Kidney tubule cell (primary cell): Measurements from ENCODE around the gene FBXL4.

ENCODE experiments used
- DNase-seq: peaks from one replicate; pipeline ENCODE4 v3.0.0-alpha.2; 2018; ENCODE audit warnings: low spot score

Gene FBXL4

DNA sequence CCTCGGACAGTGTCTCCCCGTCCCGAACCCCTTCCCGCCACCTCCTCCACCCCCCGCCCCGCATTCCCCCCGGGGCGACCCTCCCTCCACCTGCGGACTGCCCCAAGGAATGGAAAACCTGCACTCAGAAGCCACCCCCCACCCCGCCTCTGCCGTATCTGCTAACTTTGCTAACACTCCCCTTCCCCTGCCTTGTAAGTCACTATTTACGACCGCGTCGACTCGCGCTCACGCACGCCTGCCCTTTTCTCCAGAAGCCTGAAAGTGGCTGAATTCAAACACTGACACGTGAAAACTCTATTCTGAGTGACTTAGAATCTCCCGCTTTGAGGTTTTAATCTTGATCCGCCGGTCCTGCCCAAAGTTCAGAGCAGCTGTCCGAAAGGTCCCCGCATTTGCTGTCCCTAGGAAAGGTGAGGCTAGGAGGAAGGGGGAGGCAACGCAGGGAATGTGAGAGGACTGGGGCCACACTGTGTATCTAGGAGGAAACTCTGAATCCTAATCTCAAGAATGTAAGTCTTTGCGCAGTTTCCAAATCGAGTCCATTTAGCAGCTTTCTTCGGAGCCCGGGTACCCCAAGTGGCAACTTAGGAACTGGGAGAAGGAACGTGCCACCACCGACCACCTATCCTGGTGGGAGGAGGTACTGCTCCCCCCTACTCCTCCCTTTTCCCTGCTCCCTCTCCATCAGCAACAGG, 122.7 kb downstream of the FBXL4 start:
- no peak for DNase-seq

DNA sequence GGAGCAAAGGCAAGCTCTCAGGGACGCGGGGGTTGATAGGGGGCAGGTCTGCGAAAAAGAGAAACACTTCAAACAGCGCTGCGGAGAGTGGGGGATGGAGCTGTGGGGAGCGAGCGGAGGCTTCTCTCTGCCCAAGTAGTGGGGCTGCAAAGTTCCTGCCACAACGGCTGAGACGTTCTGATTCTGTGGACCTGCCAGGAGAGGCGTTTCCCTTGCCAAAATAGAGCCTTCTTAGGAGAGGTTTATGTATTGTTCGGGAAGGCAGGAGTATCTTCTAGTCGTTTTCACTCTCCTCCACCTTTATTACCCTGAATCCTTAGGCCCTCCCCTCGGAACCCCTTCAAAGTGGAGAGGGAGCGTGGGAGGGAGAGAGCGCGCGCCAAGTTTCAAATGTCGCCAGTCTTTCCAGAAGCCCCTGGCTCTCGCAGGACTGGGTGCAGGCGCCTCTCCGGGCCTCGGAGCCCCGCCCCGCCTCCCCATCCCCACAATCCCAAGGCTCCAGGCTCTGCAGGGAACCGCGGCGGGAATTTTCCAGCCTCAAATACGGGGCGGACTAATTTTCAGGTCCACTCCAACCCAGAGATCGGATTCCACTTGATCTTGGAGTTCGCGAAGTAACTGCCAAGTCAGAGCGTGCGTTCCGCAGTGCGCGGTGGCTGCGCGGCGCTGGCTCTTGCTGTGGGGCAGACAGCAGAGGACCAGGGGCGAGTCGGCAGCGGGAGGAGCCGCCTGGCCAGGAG, 123.4 kb downstream of the FBXL4 start:
- DNase-seq, result no peak

DNA sequence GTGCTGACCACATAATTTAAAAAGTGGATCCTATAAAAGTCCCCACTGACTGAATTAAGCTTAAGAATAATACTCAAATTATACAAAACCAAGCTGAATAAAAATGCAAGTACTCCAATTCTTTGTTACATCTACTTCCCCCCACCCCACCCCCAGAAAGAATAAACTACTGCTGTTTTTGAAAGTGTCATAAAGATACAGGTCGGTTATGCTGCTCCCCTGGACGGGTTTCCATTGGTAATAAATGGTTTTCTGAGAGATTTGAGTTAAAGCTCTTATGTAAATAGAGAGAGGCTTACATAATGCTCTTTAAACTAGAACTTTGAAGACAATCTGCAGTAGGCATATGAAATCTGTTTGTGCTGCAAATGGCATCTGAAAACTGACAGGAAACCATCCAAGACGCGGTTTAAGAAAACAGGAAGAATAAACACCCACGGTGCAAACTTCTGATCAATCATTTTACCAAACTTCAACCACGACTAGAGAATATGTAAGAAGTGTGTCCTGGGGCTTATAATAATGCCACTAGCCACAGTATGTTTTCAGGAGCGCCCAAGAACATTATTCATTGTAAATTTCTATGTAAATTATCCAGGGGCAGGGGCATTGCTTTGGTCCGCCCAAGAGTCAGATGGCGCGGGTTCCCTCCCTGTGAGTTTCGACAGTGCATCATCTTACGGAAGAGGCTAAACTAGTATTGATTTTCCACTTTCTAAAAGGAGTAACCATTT, 124.2 kb downstream of the FBXL4 start:
- no peak for DNase-seq

DNA sequence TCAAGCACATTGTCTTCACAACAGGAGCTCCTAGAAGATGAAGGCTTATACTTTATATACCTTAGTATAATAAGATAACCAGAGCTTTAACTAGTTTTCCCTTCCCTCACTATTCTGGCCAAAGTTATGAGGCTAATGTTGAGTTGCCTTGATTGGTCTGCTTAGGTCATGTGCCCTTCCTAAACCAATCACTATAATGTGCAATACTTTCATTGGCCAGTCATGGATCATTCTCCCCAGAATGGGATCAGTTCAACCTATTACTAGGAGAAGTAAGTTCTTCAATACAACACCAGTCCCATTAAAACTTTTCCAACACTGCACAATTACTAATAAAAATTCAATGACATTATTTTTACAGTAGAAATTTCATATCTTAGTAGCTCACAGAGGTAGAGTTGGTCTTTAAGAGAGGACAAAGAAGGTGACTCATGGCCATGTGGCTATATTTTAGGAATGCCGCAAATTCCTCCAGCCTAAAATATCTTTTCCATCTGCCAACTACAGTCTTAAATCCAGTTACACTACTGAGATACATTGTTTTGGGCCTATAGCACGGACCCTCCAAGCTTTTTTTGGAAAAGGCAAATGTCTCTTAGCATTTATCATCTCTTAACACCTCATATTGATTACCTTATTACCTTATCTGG, 125.9 kb downstream of the FBXL4 start:
- no peak for DNase-seq
